ENCODE measurements around the gene SLC41A1.

SLC41A1 gene

DNA sequence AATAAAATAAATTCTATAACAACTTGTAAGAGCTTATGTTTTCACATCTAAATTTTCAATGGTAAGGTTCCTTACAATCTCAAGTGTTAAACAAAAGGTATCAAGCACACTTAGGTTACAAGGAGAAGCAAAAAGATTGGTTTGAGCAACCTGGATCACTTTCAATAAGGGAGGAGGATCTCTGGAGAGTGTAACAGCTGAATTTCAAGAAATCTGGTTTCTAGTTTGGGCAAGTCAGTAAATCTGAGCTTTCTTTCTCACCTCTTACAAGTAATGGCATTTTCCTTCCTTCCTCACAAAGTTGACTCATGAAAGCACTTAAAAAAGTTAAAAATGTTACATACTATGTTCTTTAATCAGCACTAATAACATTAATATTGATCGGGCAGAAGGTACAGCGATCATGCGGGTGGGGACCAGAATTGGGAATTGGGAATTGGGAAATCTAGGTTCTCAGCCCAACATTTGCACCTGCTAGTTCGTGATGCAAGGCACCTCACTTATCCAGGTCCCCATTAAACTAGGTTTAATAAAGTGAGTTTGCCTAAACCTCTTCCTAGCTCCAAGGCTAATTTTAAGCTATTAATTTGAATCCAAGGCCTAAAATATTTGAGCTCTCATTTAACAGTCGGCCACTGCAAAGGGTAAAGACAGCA lies 66.1 kb downstream of the SLC41A1 start:
- Histone ChIP-seq H3K4me1 (ENCODE audit: insufficient read depth, low read length) (peaks cover 36% of the 10 kb centered on the region), H3K9ac (ENCODE audit: low read depth, low read length) (peak overlapping the region; percentile 22; the same call in 1 of the 2 replicates), H3K36me3 (ENCODE audit: insufficient read depth, low read length) (peaks cover 4% of the 10 kb centered on the region; the same call in 1 of the 2 replicates), H3K9me3 (ENCODE audit: control insufficient read depth, insufficient read depth, low read length) (no peaks in the 10 kb centered on the region)

DNA sequence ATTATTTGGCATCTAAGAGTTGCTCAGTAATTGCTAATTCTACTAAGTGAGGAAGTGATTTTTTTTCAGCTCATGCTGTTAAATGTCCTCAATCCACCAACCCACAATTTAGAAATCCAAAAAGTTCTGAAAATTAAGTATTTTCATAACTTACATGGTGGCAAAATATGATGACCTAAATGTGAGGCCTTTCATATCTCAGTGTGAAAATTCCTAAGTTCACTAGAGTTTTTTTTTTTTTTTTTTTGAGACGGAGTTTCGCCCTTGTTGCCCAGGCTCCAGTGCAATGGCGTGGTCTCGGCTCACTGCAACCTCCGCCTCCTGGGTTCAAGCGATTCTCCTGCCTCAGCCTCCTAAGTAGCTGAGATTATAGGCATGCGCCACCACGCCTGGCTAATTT lies 68.6 kb downstream of the SLC41A1 start:
- no peak overlapping the region for H3K9ac ChIP-seq (ENCODE audit: low read depth, low read length)
- peaks cover 40% of the 10 kb centered on the region for H3K4me1 ChIP-seq (ENCODE audit: insufficient read depth, low read length)
- no peaks in the 10 kb centered on the region for H3K9me3 ChIP-seq (ENCODE audit: control insufficient read depth, insufficient read depth, low read length)
- H3K36me3 ChIP-seq (ENCODE audit: insufficient read depth, low read length), result peaks cover 7% of the 10 kb centered on the region; the same call in 1 of the 2 replicates

DNA sequence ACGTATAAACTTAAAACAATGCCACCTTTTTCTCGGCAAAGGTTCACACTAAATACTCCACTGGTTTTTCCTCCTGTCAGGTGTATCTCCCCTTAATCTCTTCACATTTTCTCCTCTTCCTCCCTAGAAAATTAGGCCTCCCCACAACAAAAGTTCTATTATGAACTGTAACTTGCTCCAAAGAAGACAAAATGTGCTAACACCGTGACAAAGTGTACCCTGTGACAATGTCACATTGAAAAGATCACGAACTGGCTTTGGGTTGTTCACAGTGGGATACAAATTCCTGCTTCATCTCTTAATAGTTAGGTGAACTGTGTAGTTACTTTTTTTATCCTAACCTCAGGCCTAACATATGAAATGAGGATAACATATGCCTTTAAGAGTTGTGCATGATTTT lies 69.0 kb downstream of the SLC41A1 start:
- no peak overlapping the region for H3K9ac ChIP-seq (ENCODE audit: low read depth, low read length)
- H3K9me3 ChIP-seq (ENCODE audit: control insufficient read depth, insufficient read depth, low read length), result no peaks in the 10 kb centered on the region
- peaks cover 40% of the 10 kb centered on the region for H3K4me1 ChIP-seq (ENCODE audit: insufficient read depth, low read length)
- peaks cover 8% of the 10 kb centered on the region for H3K36me3 ChIP-seq (ENCODE audit: insufficient read depth, low read length)

DNA sequence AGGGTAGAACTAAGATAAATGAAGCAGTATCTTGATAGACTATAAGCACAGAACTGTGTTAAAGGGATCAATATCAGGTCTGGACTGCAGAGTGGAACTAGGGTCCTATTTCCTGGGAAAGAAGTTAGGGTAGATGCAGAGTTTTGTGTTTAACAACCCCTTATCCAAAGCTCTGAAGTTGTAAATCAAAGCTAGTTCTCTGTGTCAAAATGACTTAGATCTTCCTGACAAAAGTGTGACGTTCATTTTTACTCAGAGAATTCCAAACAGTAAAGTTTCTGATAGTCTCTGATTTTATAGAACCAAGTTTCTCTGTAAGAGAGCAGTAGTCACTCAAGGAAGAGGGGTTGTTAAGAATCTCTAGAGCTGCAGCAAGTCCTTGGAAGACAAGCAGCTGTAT lies 71.3 kb downstream of the SLC41A1 start:
- Histone ChIP-seq H3K9ac (ENCODE audit: low read depth, low read length) (no peak overlapping the region), H3K9me3 (ENCODE audit: control insufficient read depth, insufficient read depth, low read length) (no peaks in the 10 kb centered on the region), H3K36me3 (ENCODE audit: insufficient read depth, low read length) (peaks cover 14% of the 10 kb centered on the region)

GRCh38 chr1:205739348-205740160 lies 73.4 kb downstream of the SLC41A1 start:
- Histone ChIP-seq H3K36me3 (ENCODE audit: insufficient read depth, low read length) (peaks cover 14% of the 10 kb centered on the region), H3K4me1 (ENCODE audit: insufficient read depth, low read length) (peaks cover 26% of the 10 kb centered on the region), H3K9ac (ENCODE audit: low read depth, low read length) (no peak overlapping the region), H3K9me3 (ENCODE audit: control insufficient read depth, insufficient read depth, low read length) (no peaks in the 10 kb centered on the region)

More for the DNA sequence above, 71.3 kb downstream of the SLC41A1 start:
- H3K4me1 ChIP-seq (ENCODE audit: insufficient read depth, low read length), result peaks cover 30% of the 10 kb centered on the region
